NCI-H146 treated with DMSO at 0.1 percent for 48 hours (cell line): Measurements from ENCODE around the gene HTR2A.

Source experiments
- DNase-seq: peaks from one replicate; lab custom pipeline; 2025; ENCODE audit not compliant: unreplicated experiment; lab: John Stamatoyannopoulos, UW

HTR2A gene

GRCh38 chr13:46896341-46897137 lies at the start of gene HTR2A:
TSS of gene HTR2A (minus strand) at chr13:46897053. CDS start at chr13:46895906, 1,147 bp downstream.
- no peak for DNase-seq

- no peak for DNase-seq
Measured at GRCh38 chr13:46936525-46936924, 39.7 kb upstream of the HTR2A start.

- no peak for DNase-seq
Measured at GRCh38 chr13:46934749-46935148, 37.9 kb upstream of the HTR2A start.

GRCh38 chr13:46926916-46927590 lies 30.2 kb upstream of the HTR2A start:
- DNase-seq = no peak

- no peak for DNase-seq
Measured at GRCh38 chr13:46925486-46925885, 28.6 kb upstream of the HTR2A start.

- DNase-seq = no peak
Measured at GRCh38 chr13:46914341-46914740, 17.5 kb upstream of the HTR2A start.

- no peak for DNase-seq
Measured at GRCh38 chr13:46913757-46914156, 16.9 kb upstream of the HTR2A start.

GRCh38 chr13:46909042-46909441 lies 12.2 kb upstream of the HTR2A start:
- no peak for DNase-seq

- no peak for DNase-seq
Measured at GRCh38 chr13:46908501-46908900, 11.6 kb upstream of the HTR2A start.

- DNase-seq = no peak
Measured at GRCh38 chr13:46906405-46906804, 9.6 kb upstream of the HTR2A start.

- no peak for DNase-seq
Measured at GRCh38 chr13:46905249-46905648, 8.4 kb upstream of the HTR2A start.

GRCh38 chr13:46903748-46904147 lies 6.9 kb upstream of the HTR2A start:
- no peak for DNase-seq

GRCh38 chr13:46901721-46902120 lies 4.9 kb upstream of the HTR2A start:
- DNase-seq = no peak

- no peak for DNase-seq
Measured at GRCh38 chr13:46899801-46900200, 2.9 kb upstream of the HTR2A start.

- no peak for DNase-seq
Measured at GRCh38 chr13:46895381-46895780, 1.5 kb downstream of the HTR2A start.

GRCh38 chr13:46894568-46894967 lies 2.3 kb downstream of the HTR2A start:
- DNase-seq = no peak

GRCh38 chr13:46893798-46894560 lies 2.9 kb downstream of the HTR2A start:
- no peak for DNase-seq

- DNase-seq = no peak
Measured at GRCh38 chr13:46893221-46893740, 3.6 kb downstream of the HTR2A start.

GRCh38 chr13:46885018-46885417 lies 11.8 kb downstream of the HTR2A start:
- no peak for DNase-seq

GRCh38 chr13:46884531-46884930 lies 12.3 kb downstream of the HTR2A start:
- no peak for DNase-seq

GRCh38 chr13:46881621-46882020 lies 15.2 kb downstream of the HTR2A start:
- DNase-seq = no peak

- DNase-seq = no peak
Measured at GRCh38 chr13:46874006-46874405, 22.8 kb downstream of the HTR2A start.
